GM21526 (cell line): Measurements from ENCODE around the gene SYNPO2.
A peak's percentile ranks its signal among the peaks of the same experiment; 100 is the strongest.

Experiments
- ATAC-seq: cut with Tn5 transposase; IDR thresholded peaks from one replicate; pipeline ENCODE4 v1.9.1; 2021; ENCODE audit warnings: moderate library complexity; ENCODE audit not compliant: unreplicated experiment, low FRiP score

The SYNPO2 gene

GRCh38 chr4:118931786-118932185, 43.1 kb downstream of the SYNPO2 start:
- ATAC-seq: no peak

- no peak for ATAC-seq
Measured at GRCh38 chr4:118935819-118936218, 47.2 kb downstream of the SYNPO2 start.

GRCh38 chr4:118936406-118936805, 47.8 kb downstream of the SYNPO2 start:
- ATAC-seq: no peak

- ATAC-seq: no peak
Measured at GRCh38 chr4:118939169-118939783, 50.6 kb downstream of the SYNPO2 start.

GRCh38 chr4:118941149-118941548, 52.5 kb downstream of the SYNPO2 start:
- no peak for ATAC-seq

GRCh38 chr4:118941799-118942198, 53.1 kb downstream of the SYNPO2 start:
- ATAC-seq: no peak

- ATAC-seq: no peak
Measured at GRCh38 chr4:118942465-118942864, 53.8 kb downstream of the SYNPO2 start.

GRCh38 chr4:118947095-118947494, 58.4 kb downstream of the SYNPO2 start:
- no peak for ATAC-seq

GRCh38 chr4:118948545-118949144, 60.0 kb downstream of the SYNPO2 start:
- ATAC-seq: no peak

GRCh38 chr4:118950224-118950623, 61.6 kb downstream of the SYNPO2 start:
- no peak for ATAC-seq

GRCh38 chr4:118950929-118951570, 62.4 kb downstream of the SYNPO2 start:
- ATAC-seq: no peak

GRCh38 chr4:118953276-118953675, 64.6 kb downstream of the SYNPO2 start:
- no peak for ATAC-seq

GRCh38 chr4:118954246-118954645, 65.6 kb downstream of the SYNPO2 start:
- no peak for ATAC-seq

- no peak for ATAC-seq
Measured at GRCh38 chr4:118955515-118955914, 66.9 kb downstream of the SYNPO2 start.

- no peak for ATAC-seq
Measured at GRCh38 chr4:118957722-118958445, 69.2 kb downstream of the SYNPO2 start.

GRCh38 chr4:118962540-118962939, 73.9 kb downstream of the SYNPO2 start:
- ATAC-seq: no peak

- no peak for ATAC-seq
Measured at GRCh38 chr4:118964891-118965411, 76.3 kb downstream of the SYNPO2 start.

GRCh38 chr4:118967393-118967792, 78.7 kb downstream of the SYNPO2 start:
- ATAC-seq: no peak

- peak; percentile 99 for ATAC-seq
Measured at GRCh38 chr4:118968005-118968404, 79.4 kb downstream of the SYNPO2 start.

- no peak for ATAC-seq
Measured at GRCh38 chr4:118968813-118969212, 80.2 kb downstream of the SYNPO2 start.

GRCh38 chr4:118969359-118969758, 80.7 kb downstream of the SYNPO2 start:
- ATAC-seq: no peak
